Activated CD4-positive, alpha-beta T cell treated with anti-CD3 and anti-CD28 coated beads, Interleukin-2, amount 10 ng/mL, durations not matched to agents 7 days and 5 days (primary cell): ENCODE results near the gene LYVE1. TPM values are rescaled to one million over a fixed set of nuclear protein-coding genes. Genes with fewer than 3 reads are reported as not detected.

Experiments
- CTCF ChIA-PET: fragments of 350-600 bp; sonication (Branson Sonifier 250); formaldehyde crosslinking; loops from one replicate; lab custom pipeline; 2021; ENCODE audit warnings: antibody characterized with exemption; lab: Charles Lee
- POLR2A ChIA-PET: fragments of 350-600 bp; sonication (Branson Sonifier 250); formaldehyde crosslinking; loops from one replicate; lab custom pipeline; 2021; ENCODE audit warnings: antibody characterized with exemption; lab: Charles Lee
- DNase-seq: peaks from one replicate; pipeline ENCODE4 v3.0.0-alpha.2; 2020
- H3K27ac Mint-ChIP-seq: one replicate; pipeline ENCODE4 v1.8.0; 2021; ENCODE audit warnings: mild to moderate bottlenecking, moderate library complexity, mixed read lengths
- H3K27me3 Mint-ChIP-seq: one replicate; pipeline ENCODE4 v1.8.0; 2021; ENCODE audit warnings: mixed read lengths
- H3K36me3 Mint-ChIP-seq: one replicate; pipeline ENCODE4 v1.8.0; 2021; ENCODE audit warnings: low read depth, mixed read lengths
- H3K4me1 Mint-ChIP-seq: one replicate; pipeline ENCODE4 v1.8.0; 2021; ENCODE audit warnings: mixed read lengths
- H3K4me3 Mint-ChIP-seq: one replicate; pipeline ENCODE4 v1.8.0; 2021; ENCODE audit warnings: mild to moderate bottlenecking, moderate library complexity, mixed read lengths
- H3K9me3 Mint-ChIP-seq: one replicate; pipeline ENCODE4 v1.8.0; 2021; ENCODE audit warnings: mixed read lengths
- total RNA-seq, 2 experiments: library from RNA; stranded (reverse); gene quantifications; one replicate each; pipeline ENCODE4 v1.2.3, GENCODE V29; 2021

LYVE1 gene
- total RNA-seq, 2 experiments from 2014 or later, result not detected

DNA sequence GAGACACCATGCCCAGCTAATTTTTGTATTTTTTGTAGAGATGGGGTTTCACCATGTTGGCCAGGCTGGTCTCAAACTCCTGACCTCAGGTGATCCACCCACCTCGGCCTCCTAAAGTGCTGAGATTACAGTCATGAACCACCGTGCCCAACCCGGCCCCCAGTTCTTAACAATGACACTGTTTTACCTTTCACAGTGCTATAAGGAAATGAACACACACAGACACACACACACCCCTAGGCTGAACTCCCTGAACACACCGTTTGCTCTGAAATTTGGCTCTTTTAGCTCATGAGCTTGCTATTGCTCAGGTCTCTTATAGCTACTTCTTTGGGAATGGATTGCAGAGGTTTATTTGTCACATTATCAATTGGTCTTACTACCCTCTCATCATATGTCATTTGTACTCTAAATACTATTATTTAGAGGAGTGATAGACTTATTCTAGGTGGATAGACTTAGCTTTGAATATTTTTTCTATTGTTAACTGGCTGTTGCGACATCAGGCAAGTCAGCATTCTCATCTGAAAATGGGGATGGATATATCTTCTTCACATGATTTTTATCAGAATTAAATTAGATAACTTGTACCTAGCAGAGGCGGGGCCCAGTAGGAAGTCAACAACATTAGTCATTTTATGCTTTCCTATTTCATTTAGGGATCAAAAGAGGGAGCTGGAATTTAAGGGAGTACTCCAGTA lies 2.1 kb downstream of the LYVE1 start:
- Mint-ChIP-seq H3K4me1 (no peaks in the 10 kb centered on the region), H3K27ac (no peak overlapping the region), H3K9me3 (no peaks in the 10 kb centered on the region), H3K27me3 (peaks cover 11% of the 10 kb centered on the region), H3K36me3 (no peaks in the 10 kb centered on the region), H3K4me3 (no peak overlapping the region)
- DNase-seq, result no peak
- ChIA-PET CTCF (interaction anchor here (1.0 kb wide), 1 partner anchor 15 kb away, joined by 3 read pairs; no protein-coding TSS in a partner anchor), POLR2A (no interaction called here)

- H3K4me1 Mint-ChIP-seq, result no peaks in the 10 kb centered on the region
- no peak overlapping the region for H3K27ac Mint-ChIP-seq
Measured at GRCh38 chr11:10565493-10565892, 3.0 kb downstream of the LYVE1 start.

DNA sequence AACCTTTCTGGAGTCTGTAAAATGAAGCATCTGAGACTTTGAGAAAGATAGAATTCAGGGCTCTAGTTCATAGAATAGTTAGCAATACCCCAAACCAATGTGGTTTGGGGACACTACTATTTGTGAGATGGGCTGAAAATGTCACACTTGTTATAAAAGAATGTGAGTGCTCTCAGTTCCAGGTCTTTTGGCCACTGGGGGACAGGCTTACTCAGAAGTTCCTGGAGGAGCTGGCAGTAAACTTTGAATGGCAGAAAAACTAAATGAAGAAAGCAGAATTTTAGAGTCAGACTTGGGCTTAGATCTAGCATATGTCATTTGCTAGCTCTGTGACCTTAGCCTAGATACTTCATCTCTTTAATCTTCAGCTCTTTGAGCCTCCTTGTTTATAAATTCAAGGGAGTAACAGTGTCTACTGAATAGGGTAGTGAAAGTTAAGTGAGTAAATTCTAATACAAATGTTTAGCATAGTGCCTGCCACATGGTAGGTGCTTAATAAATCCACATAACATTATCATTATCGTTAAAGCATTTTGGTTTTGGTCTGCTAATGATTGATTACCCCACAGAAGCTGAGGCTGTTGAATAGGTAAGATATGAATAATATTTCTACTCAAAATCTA lies 3.7 kb downstream of the LYVE1 start:
- DNase-seq, result no peak
- H3K4me3 Mint-ChIP-seq, result no peak overlapping the region
- no peak overlapping the region for H3K27ac Mint-ChIP-seq
- H3K9me3 Mint-ChIP-seq, result no peaks in the 10 kb centered on the region
- no peaks in the 10 kb centered on the region for H3K36me3 Mint-ChIP-seq
- peaks cover 9% of the 10 kb centered on the region for H3K27me3 Mint-ChIP-seq
- no peaks in the 10 kb centered on the region for H3K4me1 Mint-ChIP-seq
- POLR2A ChIA-PET, result no interaction called here
- CTCF ChIA-PET, result interaction anchor here (1.4 kb wide), 1 partner anchor 22 kb away, joined by 3 read pairs; no protein-coding TSS in a partner anchor

More at GRCh38 chr11:10565493-10565892, 3.0 kb downstream of the LYVE1 start:
- CTCF ChIA-PET, result interaction anchor here (1.0 kb wide), 1 partner anchor 15 kb away, joined by 3 read pairs; no protein-coding TSS in a partner anchor
- POLR2A ChIA-PET, result no interaction called here
- H3K4me3 Mint-ChIP-seq, result no peak overlapping the region
- peaks cover 9% of the 10 kb centered on the region for H3K27me3 Mint-ChIP-seq
- H3K9me3 Mint-ChIP-seq, result no peaks in the 10 kb centered on the region
- H3K36me3 Mint-ChIP-seq, result no peaks in the 10 kb centered on the region
- DNase-seq, result no peak

- CTCF ChIA-PET, result interaction anchor here (1.4 kb wide), 1 partner anchor 23 kb away, joined by 3 read pairs; no protein-coding TSS in a partner anchor
Measured at GRCh38 chr11:10564030-10564429, 4.4 kb downstream of the LYVE1 start.

DNA sequence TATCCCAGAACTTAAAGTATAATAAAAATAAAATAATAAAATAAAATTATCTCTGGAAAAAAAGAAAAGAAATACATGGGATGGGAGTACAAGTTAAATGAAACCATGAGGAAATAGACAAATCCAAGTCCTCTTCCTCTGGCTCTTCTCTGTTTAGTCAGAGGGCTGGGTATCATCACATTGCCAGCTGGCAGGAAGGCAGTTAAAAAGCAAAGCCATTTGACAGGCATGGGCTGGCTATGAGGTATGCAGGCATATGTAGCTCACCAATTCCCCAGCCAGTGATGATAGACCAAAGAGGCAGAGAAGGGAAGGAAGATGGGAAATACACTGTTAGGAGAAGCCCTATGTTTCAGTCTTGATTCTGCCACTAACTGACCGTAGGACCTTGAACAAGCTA lies 6.5 kb downstream of the LYVE1 start:
- ChIA-PET POLR2A (no interaction called here), CTCF (no interaction called here)
- Mint-ChIP-seq H3K27ac (no peak overlapping the region), H3K36me3 (no peaks in the 10 kb centered on the region), H3K27me3 (peaks cover 9% of the 10 kb centered on the region), H3K4me3 (no peak overlapping the region), H3K9me3 (no peaks in the 10 kb centered on the region), H3K4me1 (no peaks in the 10 kb centered on the region)
- DNase-seq, result no peak

More at GRCh38 chr11:10564030-10564429, 4.4 kb downstream of the LYVE1 start:
- Mint-ChIP-seq H3K9me3 (no peaks in the 10 kb centered on the region), H3K27me3 (peaks cover 12% of the 10 kb centered on the region), H3K4me3 (no peak overlapping the region), H3K4me1 (no peaks in the 10 kb centered on the region), H3K27ac (no peak overlapping the region), H3K36me3 (no peaks in the 10 kb centered on the region)
- DNase-seq, result no peak
- POLR2A ChIA-PET, result no interaction called here

- POLR2A ChIA-PET, result no interaction called here
- DNase-seq, result no peak
- no peaks in the 10 kb centered on the region for H3K4me1 Mint-ChIP-seq
- H3K27me3 Mint-ChIP-seq, result peaks cover 10% of the 10 kb centered on the region
- H3K4me3 Mint-ChIP-seq, result no peak overlapping the region
- no peaks in the 10 kb centered on the region for H3K36me3 Mint-ChIP-seq
- no peaks in the 10 kb centered on the region for H3K9me3 Mint-ChIP-seq
- CTCF ChIA-PET, result no interaction called here
- H3K27ac Mint-ChIP-seq, result no peak overlapping the region
Measured at GRCh38 chr11:10561043-10561818, 7.2 kb downstream of the LYVE1 start.

DNA sequence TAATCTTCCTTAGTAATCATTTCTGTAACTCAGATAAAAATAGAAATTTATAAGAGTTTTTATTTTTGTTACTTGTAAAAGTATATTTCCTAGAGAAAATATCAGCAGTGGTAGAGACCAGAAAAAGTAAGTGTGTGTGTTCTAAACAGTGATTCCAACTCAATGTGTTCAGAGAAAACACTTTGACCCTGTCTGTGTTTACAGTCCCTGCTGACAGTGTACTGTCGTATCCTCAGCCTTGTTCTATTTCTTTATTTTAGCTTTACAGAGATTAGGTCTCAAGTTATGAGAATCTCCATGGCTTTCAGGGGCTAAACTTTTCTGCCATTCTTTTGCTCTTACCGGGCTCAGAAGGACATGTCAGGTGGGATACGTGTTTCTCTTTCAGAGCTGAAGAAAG lies 10.2 kb downstream of the LYVE1 start:
- Mint-ChIP-seq H3K27me3 (peaks cover 8% of the 10 kb centered on the region), H3K4me1 (no peaks in the 10 kb centered on the region), H3K27ac (no peak overlapping the region), H3K4me3 (no peak overlapping the region), H3K36me3 (no peaks in the 10 kb centered on the region), H3K9me3 (no peaks in the 10 kb centered on the region)
- DNase-seq, result no peak
- CTCF ChIA-PET, result interaction anchor here (0.7 to 1.6 kb wide), 3 partner anchors 17 to 59 kb away, joined by 3 to 7 read pairs (median 3); partner anchors contain the start of gene RNF141
- POLR2A ChIA-PET, result no interaction called here

GRCh38 chr11:10556590-10556989 lies 11.9 kb downstream of the LYVE1 start:
- H3K36me3 Mint-ChIP-seq, result no peaks in the 10 kb centered on the region
- H3K27me3 Mint-ChIP-seq, result peaks cover 18% of the 10 kb centered on the region
- no peaks in the 10 kb centered on the region for H3K4me1 Mint-ChIP-seq
- peak overlapping the region; percentile 57 for H3K27ac Mint-ChIP-seq
- ChIA-PET POLR2A (no interaction called here), CTCF (interaction anchor here (1.7 kb wide), 1 partner anchor 16 kb away, joined by 10 read pairs; the partner anchor contains the start of gene RNF141)
- no peak overlapping the region for H3K4me3 Mint-ChIP-seq
- no peaks in the 10 kb centered on the region for H3K9me3 Mint-ChIP-seq
- DNase-seq, result no peak

DNA sequence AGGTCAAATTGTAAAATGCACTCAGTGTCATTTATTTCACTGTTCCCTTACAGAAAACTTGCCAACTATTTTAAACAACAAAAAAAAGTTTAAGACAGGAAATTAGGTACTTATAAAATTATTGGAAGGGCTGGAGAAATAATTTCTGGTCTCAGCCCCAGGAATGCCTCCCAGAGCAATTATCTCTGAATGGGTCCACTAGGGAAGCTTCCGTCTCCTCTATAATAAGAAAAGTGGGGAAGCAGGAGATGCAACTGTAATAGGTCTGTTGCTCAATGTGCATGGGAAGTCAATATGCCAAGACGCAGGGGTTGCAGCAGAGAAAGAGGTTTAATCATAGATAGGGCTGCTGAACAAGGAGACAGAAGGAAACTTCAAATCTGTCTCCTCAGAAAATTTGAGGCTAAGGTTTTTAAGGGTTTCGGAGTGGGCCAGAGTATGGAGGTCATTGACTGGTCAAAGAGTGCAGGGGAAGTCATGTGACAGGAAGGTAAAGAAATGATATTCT lies 16.6 kb downstream of the LYVE1 start:
- peaks cover 24% of the 10 kb centered on the region for H3K27me3 Mint-ChIP-seq
- DNase-seq, result no peak
- no peak overlapping the region for H3K4me3 Mint-ChIP-seq

GRCh38 chr11:10551290-10551592 lies 17.2 kb downstream of the LYVE1 start:
- H3K4me1 Mint-ChIP-seq, result no peaks in the 10 kb centered on the region
- no peak overlapping the region for H3K4me3 Mint-ChIP-seq
- POLR2A ChIA-PET, result no interaction called here
- H3K9me3 Mint-ChIP-seq, result no peaks in the 10 kb centered on the region
- H3K27ac Mint-ChIP-seq, result no peak overlapping the region
- H3K27me3 Mint-ChIP-seq, result peaks cover 26% of the 10 kb centered on the region
- H3K36me3 Mint-ChIP-seq, result no peaks in the 10 kb centered on the region
- CTCF ChIA-PET, result interaction anchor here (1.4 kb wide), 1 partner anchor 15 kb away, joined by 3 read pairs; no protein-coding TSS in a partner anchor
- no peak for DNase-seq

More for the DNA sequence above, 16.6 kb downstream of the LYVE1 start:
- H3K4me1 Mint-ChIP-seq, result no peaks in the 10 kb centered on the region
- ChIA-PET POLR2A (no interaction called here), CTCF (no interaction called here)
- H3K36me3 Mint-ChIP-seq, result no peaks in the 10 kb centered on the region
- no peaks in the 10 kb centered on the region for H3K9me3 Mint-ChIP-seq
- H3K27ac Mint-ChIP-seq, result no peak overlapping the region

DNA sequence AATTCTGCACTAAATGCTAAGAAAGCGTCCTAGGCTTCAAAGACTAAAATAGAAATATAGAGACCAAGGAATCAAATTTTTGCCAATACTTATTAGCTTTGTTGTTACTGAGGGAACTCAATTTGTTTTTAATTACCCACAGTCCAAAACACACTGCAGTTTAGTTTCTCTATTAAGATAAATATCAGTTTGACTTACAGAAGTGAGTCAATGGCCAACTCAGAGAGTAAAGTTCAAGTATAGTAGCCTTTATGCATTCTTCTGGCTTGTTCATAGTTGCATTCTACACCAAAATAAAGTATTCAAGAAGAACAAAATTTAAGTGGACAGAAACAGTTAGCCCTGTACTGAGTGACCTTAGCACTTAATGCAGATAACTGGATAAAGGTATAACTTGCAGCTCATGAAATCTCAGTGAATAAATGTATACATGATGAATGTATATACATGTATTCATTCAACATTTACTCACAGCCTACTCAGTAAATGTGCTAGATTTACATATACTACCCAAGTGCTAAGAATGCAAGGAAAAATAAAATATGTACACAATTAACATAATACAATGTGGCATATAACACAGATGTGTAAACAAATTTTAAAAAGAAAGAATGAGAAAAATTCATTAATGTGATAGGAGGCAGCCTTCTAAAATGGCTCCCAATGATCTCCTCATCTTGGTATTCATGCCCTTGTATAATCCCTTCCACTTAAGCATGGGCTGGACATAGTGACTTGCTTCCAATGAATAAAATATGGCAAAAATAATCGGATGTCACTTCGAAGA lies 17.8 kb downstream of the LYVE1 start:
- Mint-ChIP-seq H3K27ac (no peak overlapping the region), H3K4me3 (no peak overlapping the region), H3K27me3 (peaks cover 24% of the 10 kb centered on the region), H3K4me1 (no peaks in the 10 kb centered on the region), H3K36me3 (no peaks in the 10 kb centered on the region), H3K9me3 (no peaks in the 10 kb centered on the region)
- CTCF ChIA-PET, result interaction anchor here (1.4 to 2.2 kb wide), 2 partner anchors 10 to 15 kb away, joined by 3 to 9 read pairs; partner anchors contain the start of gene RNF141
- POLR2A ChIA-PET, result no interaction called here
- DNase-seq, result no peak
